BLaER1 (cell line): Measurements from ENCODE around the gene TADA3.

Source experiments
- H3K27ac ChIP-seq: shearing (Covaris generic); formaldehyde crosslinking; 2 replicates; pipeline ENCODE4 v1.8.1; 2022
- H3K27me3 ChIP-seq: shearing (Covaris generic); formaldehyde crosslinking; 2 replicates; pipeline ENCODE4 v1.8.1; 2022
- H3K36me3 ChIP-seq: shearing (Covaris generic); formaldehyde crosslinking; 2 replicates; pipeline ENCODE4 v1.8.1; 2022
- H3K4me1 ChIP-seq: shearing (Covaris generic); formaldehyde crosslinking; 2 replicates; pipeline ENCODE4 v1.8.1; 2022
- H3K4me2 ChIP-seq: shearing (Covaris generic); formaldehyde crosslinking; 2 replicates; pipeline ENCODE4 v1.8.1; 2022
- H3K4me3 ChIP-seq: shearing (Covaris generic); formaldehyde crosslinking; 2 replicates; pipeline ENCODE4 v1.8.1; 2022
- H3K9ac ChIP-seq: shearing (Covaris generic); formaldehyde crosslinking; 2 replicates; pipeline ENCODE4 v1.8.1; 2022
- H3K9me3 ChIP-seq: shearing (Covaris generic); formaldehyde crosslinking; 2 replicates; pipeline ENCODE4 v1.8.1; 2022
- H4K20me1 ChIP-seq: shearing (Covaris generic); formaldehyde crosslinking; 2 replicates; pipeline ENCODE4 v1.8.1; 2022
- Cebpa-rat ChIP-seq: shearing (Covaris generic); IDR thresholded peaks from 2 replicates; pipeline ENCODE4 v1.8.1; 2022

Gene TADA3

DNA sequence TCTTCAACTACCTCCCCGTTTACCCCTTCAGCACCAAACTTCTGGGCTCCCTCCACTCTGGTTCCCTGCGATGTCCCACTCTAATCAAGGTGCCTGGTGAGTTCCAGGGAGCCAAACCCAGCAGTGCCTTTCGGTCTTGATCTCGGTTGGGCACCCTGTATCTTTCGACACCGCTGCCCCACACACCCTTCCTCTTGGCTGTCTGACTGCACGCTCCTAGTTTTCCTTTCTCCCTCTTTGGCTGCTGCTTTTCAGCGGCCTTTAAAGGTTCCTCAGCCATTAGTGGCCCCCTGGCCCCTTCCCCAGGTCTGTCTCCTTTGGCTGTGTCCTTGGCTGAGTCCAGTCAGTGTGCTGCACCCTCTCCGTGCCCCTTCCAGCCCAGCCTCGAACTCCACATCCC is 18.6 kb upstream of the TADA3 start:
- H3K9ac ChIP-seq, result peak overlapping the region; percentile 86
- peaks cover 10% of the 10 kb centered on the region; the same call in 1 of the 2 replicates for H4K20me1 ChIP-seq
- H3K36me3 ChIP-seq, result peaks cover 43% of the 10 kb centered on the region
- peaks cover 31% of the 10 kb centered on the region for H3K4me1 ChIP-seq
- peak overlapping the region; percentile 81; the same call in 1 of the 2 replicates for H3K4me3 ChIP-seq
- no peak overlapping the region for H3K27ac ChIP-seq
- no peak for TF ChIP-seq Cebpa-rat
- peak overlapping the region; percentile 87 for H3K4me2 ChIP-seq
- H3K27me3 ChIP-seq, result no peaks in the 10 kb centered on the region
- no peaks in the 10 kb centered on the region for H3K9me3 ChIP-seq

DNA sequence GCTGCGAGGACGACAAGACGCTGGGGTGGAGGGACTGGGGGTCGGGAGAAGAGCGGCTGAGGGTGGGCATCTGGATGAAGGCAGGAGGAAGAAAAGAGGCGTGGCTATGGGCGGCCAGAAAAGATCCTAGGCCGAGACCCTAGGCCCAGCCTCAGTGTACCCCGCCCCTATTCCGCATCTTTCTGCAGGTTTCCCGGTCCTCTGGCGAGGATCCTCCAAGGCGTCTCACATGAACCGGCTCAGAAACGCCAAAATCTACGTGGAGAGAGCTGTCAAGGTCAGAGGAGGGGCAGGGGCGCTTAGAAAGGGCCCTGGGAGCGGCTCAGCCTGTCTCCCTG is 18.1 kb upstream of the TADA3 start:
- Histone ChIP-seq H3K9me3 (no peaks in the 10 kb centered on the region), H3K9ac (peak overlapping the region; percentile 86), H3K27ac (peak overlapping the region; percentile 90), H4K20me1 (peaks cover 14% of the 10 kb centered on the region; the same call in 1 of the 2 replicates), H3K4me1 (peaks cover 31% of the 10 kb centered on the region), H3K4me2 (peak overlapping the region; percentile 87), H3K36me3 (peaks cover 43% of the 10 kb centered on the region), H3K27me3 (no peaks in the 10 kb centered on the region), H3K4me3 (peak overlapping the region; percentile 81)
- TF ChIP-seq Cebpa-rat, result no peak

DNA sequence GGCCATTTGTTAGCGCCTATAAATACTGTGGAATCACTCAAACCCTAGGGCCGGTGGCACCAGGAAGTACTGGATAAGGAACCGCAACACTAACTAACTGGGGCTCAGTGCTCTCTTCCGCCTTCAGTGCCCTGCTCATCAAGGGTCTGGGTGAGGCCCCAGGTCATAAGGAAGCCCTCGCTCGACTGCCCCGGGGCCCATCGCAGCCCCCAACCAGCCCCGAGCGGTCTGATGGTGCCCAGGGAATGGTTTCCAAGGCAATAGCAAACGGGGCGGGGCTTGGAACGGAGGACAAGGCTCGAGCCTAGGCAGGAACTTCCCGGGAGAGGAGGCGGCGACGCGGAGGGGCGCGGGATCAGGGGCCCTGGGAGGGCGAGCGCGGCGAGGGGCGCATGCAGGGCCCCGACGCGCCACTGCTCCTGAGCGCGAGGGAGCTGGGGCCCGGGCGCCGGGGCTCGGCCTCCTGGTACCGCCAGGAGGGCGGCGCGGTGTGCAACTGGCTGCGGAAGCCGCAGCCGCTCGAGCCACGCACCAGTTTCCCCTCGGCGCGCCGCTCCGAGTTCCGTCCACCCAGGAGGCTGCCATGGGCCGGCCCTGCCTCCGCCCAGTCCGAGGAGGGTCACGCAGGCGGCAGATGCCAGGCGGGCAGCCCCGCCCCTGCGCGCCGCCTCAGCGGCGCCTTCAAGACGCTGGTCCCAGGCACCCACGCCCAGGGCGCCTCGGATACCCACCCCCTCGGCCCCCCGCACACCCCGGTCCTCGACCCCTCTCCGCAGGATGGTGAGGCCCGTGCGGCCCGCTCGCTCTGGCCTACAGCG is 17.6 kb upstream of the TADA3 start, which contains the start of gene TTLL3:
Gene TTLL3 (plus strand): TSS at position 648 of the 818 bp plus-strand sequence. CDS start 400 bp downstream, outside the sequence.
- no peaks in the 10 kb centered on the region for H3K9me3 ChIP-seq
- no peaks in the 10 kb centered on the region for H3K27me3 ChIP-seq
- peaks cover 31% of the 10 kb centered on the region for H3K4me1 ChIP-seq
- peak within 1 kb of the TSS; percentile 87 for H3K4me2 ChIP-seq
- H4K20me1 ChIP-seq, result peaks cover 20% of the 10 kb centered on the region; the same call in 1 of the 2 replicates
- H3K36me3 ChIP-seq, result peaks cover 46% of the 10 kb centered on the region
- H3K4me3 ChIP-seq, result peak within 1 kb of the TSS; percentile 81
- no peak for TF ChIP-seq Cebpa-rat
- H3K27ac ChIP-seq, result peak within 1 kb of the TSS; percentile 90
- H3K9ac ChIP-seq, result peak within 1 kb of the TSS; percentile 86

DNA sequence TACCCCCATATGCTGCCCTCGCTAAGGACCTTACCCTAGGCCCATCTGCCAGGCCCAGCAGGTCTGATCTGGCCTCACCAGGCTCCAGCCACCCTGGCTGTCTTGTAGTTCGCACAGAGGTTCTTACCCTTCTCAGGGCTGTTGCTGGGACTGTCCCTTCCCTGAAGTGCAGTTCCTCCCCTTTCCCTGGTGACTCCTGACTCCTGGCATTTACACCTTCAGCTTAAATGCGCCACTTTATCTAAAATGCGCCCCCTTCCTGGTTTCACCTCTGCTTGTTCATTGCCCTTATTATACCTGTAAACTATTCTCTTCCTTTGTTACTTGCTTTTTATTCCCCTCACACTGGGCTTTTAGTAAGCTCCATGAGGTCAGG is 17.0 kb upstream of the TADA3 start:
- no peak for TF ChIP-seq Cebpa-rat
- H3K9ac ChIP-seq, result peak overlapping the region; percentile 86
- peak overlapping the region; percentile 81 for H3K4me3 ChIP-seq
- H3K4me1 ChIP-seq, result peaks cover 31% of the 10 kb centered on the region
- peak overlapping the region; percentile 87 for H3K4me2 ChIP-seq
- H3K27me3 ChIP-seq, result no peaks in the 10 kb centered on the region
- H3K27ac ChIP-seq, result peak overlapping the region; percentile 90
- no peaks in the 10 kb centered on the region for H3K9me3 ChIP-seq
- H4K20me1 ChIP-seq, result peaks cover 24% of the 10 kb centered on the region; the same call in 1 of the 2 replicates
- H3K36me3 ChIP-seq, result peaks cover 52% of the 10 kb centered on the region

DNA sequence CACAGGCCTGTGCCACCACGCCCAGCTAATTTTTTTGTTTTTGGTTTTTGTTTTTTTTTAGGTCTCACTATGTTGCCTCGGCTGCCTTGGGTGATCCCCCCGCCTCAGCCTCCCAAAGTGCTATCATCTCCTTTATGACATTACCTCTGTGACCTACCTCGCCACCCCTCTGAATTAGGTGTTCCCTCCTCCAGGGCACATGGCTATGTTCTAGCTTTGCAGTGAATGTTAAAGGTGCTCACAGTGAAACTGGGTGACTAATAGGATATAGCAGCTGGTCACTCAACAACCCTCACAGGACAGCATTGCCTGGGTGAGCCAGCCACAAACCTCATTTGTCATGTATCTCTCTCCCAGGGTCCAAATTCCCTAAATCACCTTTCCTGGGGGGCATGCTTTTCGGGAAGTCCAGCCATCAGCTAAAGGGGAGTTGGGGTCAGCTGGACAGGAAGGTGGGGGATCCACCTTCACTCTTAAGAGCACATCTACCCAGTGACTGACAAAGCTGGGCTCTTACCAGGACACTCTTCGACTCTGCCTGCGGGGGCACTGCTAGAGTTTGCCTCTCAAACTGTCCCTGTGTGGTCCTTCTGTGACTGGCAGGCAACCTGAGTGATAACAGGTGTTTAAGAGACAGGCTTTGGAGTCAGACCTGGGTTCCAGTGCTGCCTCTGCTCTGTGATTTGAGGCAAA is 16.2 kb upstream of the TADA3 start:
- no peak overlapping the region for H3K27ac ChIP-seq

DNA sequence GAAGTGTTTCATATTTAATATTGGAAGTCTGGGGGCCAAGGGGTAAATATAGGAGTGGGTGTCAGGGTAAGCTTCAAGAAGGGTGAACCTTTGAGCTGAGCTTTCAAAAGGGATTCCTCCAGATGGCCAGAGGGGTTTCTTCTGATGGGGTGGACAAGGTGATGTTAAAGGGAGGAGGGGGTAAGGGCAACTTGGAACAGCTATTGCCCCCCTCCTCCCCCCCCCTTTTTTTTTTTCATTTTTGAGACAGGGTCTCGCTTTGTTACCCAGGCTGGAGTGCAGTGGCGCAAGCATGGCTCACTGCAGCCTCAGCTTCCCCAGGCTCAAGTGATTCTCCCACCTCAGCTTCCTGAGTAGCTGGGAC is 15.7 kb upstream of the TADA3 start:
- Histone ChIP-seq H4K20me1 (peaks cover 32% of the 10 kb centered on the region), H3K27ac (no peak overlapping the region), H3K4me1 (peaks cover 31% of the 10 kb centered on the region), H3K4me3 (no peak overlapping the region), H3K36me3 (peaks cover 55% of the 10 kb centered on the region), H3K9me3 (no peaks in the 10 kb centered on the region), H3K4me2 (peak overlapping the region; percentile 87), H3K9ac (no peak overlapping the region), H3K27me3 (no peaks in the 10 kb centered on the region)
- TF ChIP-seq Cebpa-rat, result no peak

More for the DNA sequence above, 16.2 kb upstream of the TADA3 start:
- no peak for TF ChIP-seq Cebpa-rat
- Histone ChIP-seq H4K20me1 (peaks cover 28% of the 10 kb centered on the region), H3K9ac (no peak overlapping the region), H3K27me3 (no peaks in the 10 kb centered on the region), H3K4me2 (peak overlapping the region; percentile 87), H3K36me3 (peaks cover 55% of the 10 kb centered on the region), H3K9me3 (no peaks in the 10 kb centered on the region), H3K4me1 (peaks cover 31% of the 10 kb centered on the region), H3K4me3 (no peak overlapping the region)

DNA sequence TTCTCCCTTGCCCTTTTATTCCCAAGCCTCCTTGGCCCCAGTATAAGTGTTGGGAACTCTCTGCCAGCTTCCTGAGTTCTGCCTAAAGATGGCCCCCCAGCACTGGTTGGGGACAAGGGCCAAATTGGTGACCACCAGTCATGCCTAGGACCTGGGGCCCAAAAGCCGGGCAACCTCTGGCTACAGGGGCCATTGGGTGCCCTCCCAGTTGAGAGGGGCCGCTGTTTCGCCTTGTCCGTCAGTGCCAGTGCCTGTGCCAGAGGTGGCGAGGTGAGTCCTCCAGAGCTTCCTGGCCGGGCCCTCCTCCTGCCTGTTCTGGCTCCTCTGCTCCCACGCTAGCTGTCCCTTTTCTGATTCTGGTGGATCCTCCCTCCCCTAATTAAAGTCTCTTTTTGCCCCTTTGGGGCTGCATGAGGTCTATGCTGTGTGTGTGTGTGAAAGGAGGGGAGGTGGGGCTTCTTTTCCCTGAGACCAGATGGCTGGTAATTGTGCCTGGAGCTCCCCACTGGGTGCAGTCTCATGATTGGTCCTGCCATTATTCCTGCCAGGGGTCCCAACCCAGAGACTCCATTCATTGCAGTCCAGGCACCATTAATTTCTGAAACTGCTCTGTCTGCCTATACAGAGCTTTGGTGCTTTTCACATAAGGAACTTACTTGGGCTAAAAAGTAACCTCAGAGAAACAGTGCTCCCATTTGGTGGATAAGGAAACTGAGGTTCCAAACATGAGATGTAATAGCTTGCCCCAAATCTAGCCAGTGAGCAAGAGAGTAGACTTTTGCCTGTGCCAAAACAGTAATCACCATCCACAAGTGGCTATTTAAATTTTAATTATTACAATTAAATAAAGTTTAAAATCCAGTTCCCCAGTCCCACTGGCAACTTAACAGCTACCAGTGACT is 14.7 kb upstream of the TADA3 start:
- H3K9ac ChIP-seq, result peak overlapping the region; percentile 34; the same call in 1 of the 2 replicates
- H3K9me3 ChIP-seq, result no peaks in the 10 kb centered on the region
- no peaks in the 10 kb centered on the region for H3K27me3 ChIP-seq
- H3K4me3 ChIP-seq, result no peak overlapping the region
- peaks cover 31% of the 10 kb centered on the region for H3K4me1 ChIP-seq
- no peak for TF ChIP-seq Cebpa-rat
- no peak overlapping the region for H3K27ac ChIP-seq
- no peak overlapping the region for H3K4me2 ChIP-seq
- H4K20me1 ChIP-seq, result peaks cover 32% of the 10 kb centered on the region
- peaks cover 57% of the 10 kb centered on the region for H3K36me3 ChIP-seq

DNA sequence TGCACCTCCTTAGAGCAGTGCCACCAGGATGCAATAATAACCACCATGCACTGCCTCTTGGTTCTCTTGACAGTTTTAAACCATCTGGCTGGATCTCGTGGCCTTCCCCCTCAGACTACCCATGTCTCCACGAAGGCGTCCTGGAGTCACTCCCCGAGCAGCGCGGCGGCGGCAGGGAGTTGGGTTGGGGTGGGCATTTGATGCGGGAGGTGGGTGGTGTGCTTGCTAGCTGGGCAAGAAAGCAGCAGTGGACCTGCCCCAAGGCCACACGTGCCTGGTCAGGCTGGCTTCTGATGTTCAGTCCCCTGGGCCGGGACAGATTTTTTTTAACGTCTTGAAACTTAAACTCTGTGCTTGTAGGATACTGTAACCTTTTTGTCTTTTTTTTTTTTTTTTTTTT is 13.9 kb upstream of the TADA3 start:
- Histone ChIP-seq H3K27ac (no peak overlapping the region), H3K4me2 (no peak overlapping the region), H3K9me3 (no peaks in the 10 kb centered on the region), H3K4me3 (no peak overlapping the region), H3K36me3 (peaks cover 65% of the 10 kb centered on the region), H4K20me1 (peaks cover 37% of the 10 kb centered on the region), H3K9ac (no peak overlapping the region), H3K27me3 (no peaks in the 10 kb centered on the region), H3K4me1 (peaks cover 31% of the 10 kb centered on the region)
- no peak for TF ChIP-seq Cebpa-rat

DNA sequence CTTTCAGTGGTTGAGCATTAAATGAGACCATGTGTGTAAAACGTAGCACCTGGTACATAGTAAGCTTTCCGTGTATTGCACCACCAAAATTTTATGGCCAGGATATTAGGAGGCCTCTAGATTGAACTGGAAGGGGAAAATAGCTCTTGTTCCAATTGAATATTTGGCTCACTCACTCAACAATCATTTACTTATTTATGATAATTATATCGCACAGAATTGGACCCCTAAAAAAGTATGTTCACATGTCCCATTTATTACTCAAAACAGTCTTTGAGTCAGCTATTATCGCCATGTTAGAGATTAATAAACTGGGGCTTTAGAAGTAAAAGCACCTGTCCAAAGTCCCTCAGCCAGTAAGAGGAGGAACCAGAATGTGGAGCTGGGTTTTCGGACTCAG is 12.7 kb upstream of the TADA3 start:
- peaks cover 76% of the 10 kb centered on the region for H3K36me3 ChIP-seq
- peaks cover 46% of the 10 kb centered on the region for H4K20me1 ChIP-seq
- TF ChIP-seq Cebpa-rat, result no peak

More for the DNA sequence above, 12.7 kb upstream of the TADA3 start:
- Histone ChIP-seq H3K9me3 (no peaks in the 10 kb centered on the region), H3K27ac (no peak overlapping the region), H3K4me1 (peaks cover 22% of the 10 kb centered on the region), H3K4me3 (no peak overlapping the region), H3K27me3 (no peaks in the 10 kb centered on the region), H3K9ac (no peak overlapping the region), H3K4me2 (no peak overlapping the region)
